SKM-1 (cell line): ENCODE results near the gene FGGY.
"Not testable (repeated sequence)": the region's sequence is repeated elsewhere in the genome, so short reads cannot be mapped to it uniquely, and the experiment has no call there.

Experiments
- DNase-seq: peaks from one replicate; lab custom pipeline; 2025; ENCODE audit not compliant: unreplicated experiment; lab: John Stamatoyannopoulos, UW

Gene FGGY

DNA sequence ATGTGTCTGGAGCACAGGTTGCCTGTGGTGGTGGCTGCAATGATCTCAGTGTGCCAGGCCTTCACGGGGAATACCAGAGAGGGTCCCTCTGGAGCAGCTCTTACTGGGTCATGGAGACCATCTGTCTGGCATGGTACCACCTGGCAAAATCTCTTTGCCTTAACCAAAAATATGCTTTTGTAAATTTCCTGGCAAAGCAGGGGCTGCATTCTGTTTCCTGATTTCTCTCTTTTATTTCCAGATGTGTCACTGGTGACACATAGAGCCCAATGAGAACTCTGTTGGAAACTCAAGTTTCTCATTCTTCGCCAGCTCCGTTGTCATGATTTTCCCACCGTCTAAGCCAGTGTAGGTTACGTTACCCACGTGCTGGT is 136.5 kb downstream of the FGGY start:
- no peak for DNase-seq

DNA sequence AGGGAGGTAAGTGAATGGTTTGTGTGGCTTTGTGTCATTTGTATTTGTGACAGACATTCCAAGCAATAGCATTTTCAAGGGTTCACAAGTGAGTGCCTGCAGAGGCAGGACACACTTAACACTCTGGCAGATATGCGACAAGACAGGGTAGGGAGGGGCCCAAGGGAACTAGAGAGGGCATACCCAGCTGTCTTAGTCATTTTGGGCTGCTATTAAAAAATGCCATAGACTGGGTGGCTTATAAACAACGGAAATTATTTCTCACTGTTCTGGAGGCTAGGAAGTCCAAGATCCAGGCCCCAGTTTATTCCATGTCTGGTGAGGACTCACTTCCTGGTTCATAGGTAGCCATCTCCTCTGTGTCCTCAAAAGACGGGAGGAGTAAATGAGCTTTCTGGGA is 137.4 kb downstream of the FGGY start:
- DNase-seq: no peak

- no peak for DNase-seq
Measured at GRCh38 chr1:59436637-59437036, 139.7 kb downstream of the FGGY start.

DNA sequence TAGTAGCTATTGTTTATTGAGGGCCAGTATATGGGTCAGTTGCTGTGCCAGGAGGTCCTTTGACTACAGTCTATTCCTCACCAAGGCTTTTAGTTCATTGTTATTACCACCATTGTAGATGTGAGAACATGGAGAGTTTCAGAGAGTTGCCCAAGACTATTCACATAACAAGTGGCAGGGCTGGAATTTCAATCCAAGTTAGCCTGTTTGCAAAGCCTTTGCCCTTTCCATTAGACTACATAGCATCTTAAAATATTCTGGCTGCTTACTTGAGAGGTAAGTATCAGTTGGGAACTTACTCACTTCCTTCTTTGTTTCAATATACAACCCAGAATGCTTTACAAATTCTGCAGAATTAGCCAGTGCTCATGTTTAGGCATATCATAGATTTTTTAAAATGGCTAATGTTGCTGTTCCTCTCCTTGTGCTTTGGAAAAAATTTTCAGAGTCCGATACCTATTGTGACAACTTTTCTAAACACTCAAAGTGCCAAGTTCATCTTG is 141.2 kb downstream of the FGGY start:
- DNase-seq: no peak

- DNase-seq: no peak
Measured at GRCh38 chr1:59442492-59442891, 145.6 kb downstream of the FGGY start.

DNA sequence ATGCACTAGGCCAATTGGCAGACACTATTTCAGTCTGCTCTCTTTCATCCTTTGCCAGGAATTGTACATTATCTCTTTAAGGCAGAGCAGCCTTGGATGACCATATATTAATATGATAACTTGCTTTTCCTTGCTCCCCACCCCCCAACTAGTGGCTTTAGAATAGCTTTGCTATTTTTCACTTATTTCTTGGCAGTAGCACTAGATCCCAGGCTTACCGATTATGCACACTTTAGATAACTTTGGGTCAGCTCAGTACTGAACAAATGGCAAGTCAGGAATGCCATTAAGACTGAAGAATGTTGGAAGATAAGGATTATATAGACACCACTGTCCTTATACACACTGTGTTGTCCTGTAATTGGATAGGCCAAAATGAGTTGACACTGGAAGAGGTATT is 146.4 kb downstream of the FGGY start:
- no peak for DNase-seq

DNA sequence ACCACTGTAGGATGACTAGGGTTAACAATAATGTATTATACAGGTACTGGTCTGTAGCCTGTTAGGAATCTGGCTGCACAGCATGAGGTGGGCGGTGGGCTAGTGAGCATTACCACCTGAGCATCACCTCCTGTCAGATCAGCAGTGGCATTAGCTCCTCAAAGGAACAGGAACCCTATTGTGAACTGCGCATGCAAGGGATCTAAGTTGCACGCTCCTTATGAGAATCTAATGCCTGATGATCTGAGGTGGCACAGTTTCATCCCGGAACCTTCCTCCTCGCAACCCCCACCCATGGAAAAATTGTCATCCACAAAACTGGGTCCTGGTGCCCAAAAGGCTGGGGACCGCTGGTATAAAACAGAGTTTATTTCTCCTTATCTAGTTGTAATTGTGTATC is 147.6 kb downstream of the FGGY start:
- DNase-seq: no peak

DNA sequence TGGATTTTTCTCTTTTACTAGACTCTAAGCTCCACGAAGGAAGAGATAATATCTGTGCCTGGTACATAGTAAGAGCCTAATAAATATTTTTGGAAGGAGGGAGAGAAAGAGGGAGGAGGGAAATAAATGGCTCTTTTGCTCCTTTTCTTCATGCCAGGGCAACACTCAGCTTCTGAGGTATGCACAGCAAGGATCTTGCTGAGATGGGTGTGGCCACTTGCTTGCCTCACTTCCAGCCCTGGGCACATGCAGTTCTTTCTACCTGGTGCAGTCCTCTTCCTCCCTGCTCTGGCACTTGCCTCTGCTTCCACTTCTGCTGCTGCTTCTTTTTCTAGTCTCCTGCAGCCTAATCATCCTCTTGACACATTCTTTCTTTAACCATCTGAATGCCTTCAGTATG is 148.1 kb downstream of the FGGY start:
- DNase-seq: no peak

GRCh38 chr1:59446257-59446901 is 149.5 kb downstream of the FGGY start:
- DNase-seq: no peak

- DNase-seq: no peak
Measured at GRCh38 chr1:59452026-59452425, 155.1 kb downstream of the FGGY start.

- DNase-seq: no peak
Measured at GRCh38 chr1:59452559-59452958, 155.7 kb downstream of the FGGY start.

GRCh38 chr1:59453297-59453968 is 156.5 kb downstream of the FGGY start:
- DNase-seq: no peak

DNA sequence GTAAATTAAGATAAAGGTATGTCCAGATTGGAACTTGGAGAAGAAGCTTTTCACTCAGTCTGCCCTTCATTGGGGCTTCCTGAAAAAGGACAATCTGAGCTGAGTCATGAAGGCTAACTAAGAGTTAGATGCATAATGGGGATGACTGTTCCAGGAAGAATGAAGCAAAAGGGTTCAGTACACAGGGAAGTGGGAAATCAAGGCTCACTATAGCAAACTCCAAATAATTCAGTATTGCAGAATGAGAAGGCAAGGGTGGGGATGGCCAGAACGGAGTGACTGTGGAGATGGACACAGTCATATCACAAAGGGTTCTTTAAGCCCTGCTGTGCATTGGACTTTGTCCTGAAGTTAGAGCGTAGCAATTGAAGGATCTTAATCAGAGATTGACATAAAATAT is 158.3 kb downstream of the FGGY start:
- no peak for DNase-seq

GRCh38 chr1:59457786-59458185 is 160.9 kb downstream of the FGGY start:
- DNase-seq: no peak

GRCh38 chr1:59458884-59459283 is 162.0 kb downstream of the FGGY start:
- DNase-seq: no peak

DNA sequence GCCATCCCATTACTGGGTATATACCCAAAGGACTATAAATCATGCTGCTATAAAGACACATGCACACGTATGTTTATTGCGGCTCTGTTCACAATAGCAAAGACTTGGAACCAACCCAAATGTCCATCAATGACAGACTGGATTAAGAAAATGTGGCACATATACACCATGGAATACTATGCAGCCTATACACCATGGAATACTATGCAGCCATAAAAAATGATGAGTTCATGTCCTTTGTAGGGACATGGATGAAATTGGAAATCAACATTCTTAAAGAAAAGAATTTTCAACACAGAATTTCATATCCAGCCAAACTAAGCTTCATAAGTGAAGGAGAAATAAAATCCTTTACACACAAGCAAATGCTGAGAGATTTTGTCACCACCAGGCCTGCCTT is 166.0 kb downstream of the FGGY start:
- DNase-seq: not testable (repeated sequence)

DNA sequence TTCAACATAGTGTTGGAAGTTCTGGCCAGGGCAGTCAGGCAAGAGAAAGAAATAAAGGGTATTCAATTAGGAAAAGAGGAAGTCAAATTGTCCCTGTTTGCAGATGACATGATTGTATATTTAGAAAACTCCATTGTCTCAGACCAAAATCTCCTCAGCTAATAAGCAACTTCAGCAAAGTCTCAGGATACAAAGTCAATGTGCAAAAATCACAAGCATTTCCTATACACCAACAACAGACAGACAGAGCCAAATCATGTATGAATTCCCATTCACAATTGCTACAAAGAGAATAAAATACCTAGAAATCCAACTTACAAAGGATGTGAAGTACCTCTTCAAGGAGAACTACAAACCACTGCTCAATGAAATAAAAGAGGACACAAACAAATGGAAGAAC is 168.6 kb downstream of the FGGY start:
- DNase-seq: not testable (repeated sequence)

DNA sequence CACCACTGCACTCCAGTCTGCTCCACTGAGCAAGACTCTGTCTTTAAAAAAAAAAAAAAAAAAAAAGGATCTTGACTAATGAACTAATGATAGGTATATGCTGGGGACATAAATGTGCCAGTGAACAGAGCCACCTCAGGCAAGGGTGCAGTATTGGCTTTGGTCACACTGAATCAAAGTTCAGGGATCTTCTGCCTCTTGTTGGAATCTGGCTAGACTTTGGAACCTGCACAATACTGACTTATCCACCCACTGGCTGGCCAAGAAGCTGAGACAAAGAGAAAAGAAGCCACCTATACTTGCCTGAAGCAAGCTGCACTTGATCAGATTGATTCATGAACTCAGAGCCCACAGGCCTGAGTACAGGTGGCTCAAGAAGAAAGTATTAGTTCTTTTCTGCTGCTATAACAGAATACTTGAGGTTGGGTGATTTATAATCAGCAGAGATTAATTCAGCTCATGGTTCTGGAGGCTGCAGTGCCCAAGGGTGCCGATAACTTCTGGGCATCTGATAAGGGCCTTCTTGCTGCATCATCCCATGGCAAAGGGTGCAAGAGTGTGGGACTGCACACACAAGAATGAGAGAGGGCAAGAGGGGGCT is 172.0 kb downstream of the FGGY start:
- DNase-seq: no peak

DNA sequence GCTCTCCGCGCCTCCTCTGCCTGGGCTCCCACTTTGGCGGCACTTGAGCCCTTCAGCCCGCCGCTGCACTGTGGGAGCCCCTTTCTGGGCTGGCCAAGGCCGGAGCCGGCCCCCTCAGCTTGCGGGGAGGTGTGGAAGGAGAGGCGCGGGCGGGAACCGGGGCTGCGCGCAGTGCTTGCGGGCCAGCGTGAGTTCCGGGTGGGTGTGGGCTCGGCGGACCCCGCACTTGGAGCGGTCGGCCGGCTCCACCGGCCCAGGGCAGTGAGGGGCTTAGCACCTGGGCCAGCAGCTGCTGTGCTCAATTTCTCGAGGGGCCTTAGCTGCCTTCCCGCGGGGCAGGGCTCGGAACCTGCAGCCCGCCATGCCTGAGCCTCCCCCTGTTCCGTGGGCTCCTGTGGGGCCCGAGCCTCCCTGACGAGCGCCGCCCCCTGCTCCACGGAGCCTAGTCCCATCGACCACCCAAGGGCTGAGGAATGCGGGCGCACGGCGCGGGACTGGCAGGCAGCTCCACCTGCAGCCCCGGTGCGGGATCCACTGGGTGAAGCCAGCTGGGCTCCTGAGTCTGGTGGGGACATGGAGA is 175.2 kb downstream of the FGGY start:
- not testable (repeated sequence) for DNase-seq

GRCh38 chr1:59473831-59474230 is 176.9 kb downstream of the FGGY start:
- no peak for DNase-seq

- no peak for DNase-seq
Measured at GRCh38 chr1:59474496-59474895, 177.6 kb downstream of the FGGY start.

- no peak for DNase-seq
Measured at GRCh38 chr1:59475737-59476136, 178.8 kb downstream of the FGGY start.
